ENCODE data around the gene GUCY2D. TPM values are rescaled to one million over a fixed set of nuclear protein-coding genes. Genes with fewer than 3 reads are reported as not detected.

The GUCY2D gene
- total RNA-seq, 1 donor from 2014 or later, result 0.69 TPM

GRCh38 chr17:7961421-7961820 is 41.0 kb upstream of the GUCY2D start:
- no peak overlapping the region for H3K4me3 Mint-ChIP-seq
- DNase-seq (ENCODE audit: low spot score in 2 of 2, unreplicated experiment in 2 of 2), result no peak
- peaks cover 5% of the 10 kb centered on the region for H3K27me3 Mint-ChIP-seq (ENCODE audit: low read depth)
- H3K4me1 Mint-ChIP-seq, result peaks cover under 1% of the 10 kb centered on the region
- no peak overlapping the region for H3K27ac Mint-ChIP-seq
- no peaks in the 10 kb centered on the region for H3K9me3 Mint-ChIP-seq
- TF ChIP-seq, protein P1, sequence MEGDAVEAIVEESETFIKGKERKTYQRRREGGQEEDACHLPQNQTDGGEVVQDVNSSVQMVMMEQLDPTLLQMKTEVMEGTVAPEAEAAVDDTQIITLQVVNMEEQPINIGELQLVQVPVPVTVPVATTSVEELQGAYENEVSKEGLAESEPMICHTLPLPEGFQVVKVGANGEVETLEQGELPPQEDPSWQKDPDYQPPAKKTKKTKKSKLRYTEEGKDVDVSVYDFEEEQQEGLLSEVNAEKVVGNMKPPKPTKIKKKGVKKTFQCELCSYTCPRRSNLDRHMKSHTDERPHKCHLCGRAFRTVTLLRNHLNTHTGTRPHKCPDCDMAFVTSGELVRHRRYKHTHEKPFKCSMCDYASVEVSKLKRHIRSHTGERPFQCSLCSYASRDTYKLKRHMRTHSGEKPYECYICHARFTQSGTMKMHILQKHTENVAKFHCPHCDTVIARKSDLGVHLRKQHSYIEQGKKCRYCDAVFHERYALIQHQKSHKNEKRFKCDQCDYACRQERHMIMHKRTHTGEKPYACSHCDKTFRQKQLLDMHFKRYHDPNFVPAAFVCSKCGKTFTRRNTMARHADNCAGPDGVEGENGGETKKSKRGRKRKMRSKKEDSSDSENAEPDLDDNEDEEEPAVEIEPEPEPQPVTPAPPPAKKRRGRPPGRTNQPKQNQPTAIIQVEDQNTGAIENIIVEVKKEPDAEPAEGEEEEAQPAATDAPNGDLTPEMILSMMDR (IDR thresholded peaks at IDR 0.05; ENCODE audit: unreplicated experiment), result no peak
- no peaks in the 10 kb centered on the region for H3K36me3 Mint-ChIP-seq

- Mint-ChIP-seq H3K27ac (no peak overlapping the region), H3K9me3 (no peaks in the 10 kb centered on the region), H3K4me3 (no peak overlapping the region), H3K27me3 (ENCODE audit: low read depth) (peaks cover 17% of the 10 kb centered on the region), H3K36me3 (no peaks in the 10 kb centered on the region), H3K4me1 (no peaks in the 10 kb centered on the region)
- DNase-seq (ENCODE audit: low spot score in 2 of 2, unreplicated experiment in 2 of 2), result no peak
- TF ChIP-seq, protein P1 (IDR thresholded peaks at IDR 0.05; ENCODE audit: unreplicated experiment), result no peak
These were observed 34.7 kb upstream of the GUCY2D start for GRCh38 chr17:7967751-7968150.

- Mint-ChIP-seq H3K4me1 (no peaks in the 10 kb centered on the region), H3K27ac (no peak overlapping the region), H3K27me3 (ENCODE audit: low read depth) (peaks cover 17% of the 10 kb centered on the region), H3K36me3 (peaks cover under 1% of the 10 kb centered on the region), H3K9me3 (peaks cover 3% of the 10 kb centered on the region), H3K4me3 (no peak overlapping the region)
- TF ChIP-seq, protein P1 (IDR thresholded peaks at IDR 0.05; ENCODE audit: unreplicated experiment), result no peak
- DNase-seq (ENCODE audit: low spot score in 2 of 2, unreplicated experiment in 2 of 2), result no peak
These were observed 33.0 kb upstream of the GUCY2D start for GRCh38 chr17:7969433-7969832.

DNA sequence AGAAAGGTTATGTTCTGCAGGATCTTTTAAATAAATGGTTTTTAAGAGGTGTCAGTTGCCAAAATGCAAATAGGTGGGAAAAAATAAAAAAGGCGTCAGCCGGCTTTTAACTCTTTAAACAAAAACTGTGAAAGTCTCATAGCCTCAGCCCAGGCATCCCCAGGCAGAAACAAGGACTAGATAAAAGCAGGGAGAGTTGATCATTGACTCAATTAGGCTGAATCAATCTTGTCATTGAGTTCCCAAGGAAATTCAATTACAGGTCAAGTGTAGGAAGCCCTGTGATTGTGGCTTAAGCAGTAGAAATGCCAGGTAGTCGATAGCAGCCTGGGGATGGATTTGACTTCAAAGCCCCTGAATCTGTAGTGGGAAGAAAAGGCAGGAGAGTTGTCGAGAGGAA is 30.8 kb upstream of the GUCY2D start:
- TF ChIP-seq, protein P1 (IDR thresholded peaks at IDR 0.05; ENCODE audit: unreplicated experiment), result no peak
- no peak for DNase-seq (ENCODE audit: low spot score in 2 of 2, unreplicated experiment in 2 of 2)
- Mint-ChIP-seq H3K27ac (no peak overlapping the region), H3K4me3 (no peak overlapping the region), H3K4me1 (no peaks in the 10 kb centered on the region), H3K36me3 (peaks cover 4% of the 10 kb centered on the region), H3K27me3 (ENCODE audit: low read depth) (peaks cover 19% of the 10 kb centered on the region), H3K9me3 (peaks cover 14% of the 10 kb centered on the region)

GRCh38 chr17:7972131-7972785 is 30.2 kb upstream of the GUCY2D start:
- Mint-ChIP-seq H3K9me3 (peaks cover 14% of the 10 kb centered on the region), H3K36me3 (peaks cover 4% of the 10 kb centered on the region), H3K4me3 (no peak overlapping the region), H3K27ac (no peak overlapping the region), H3K4me1 (no peaks in the 10 kb centered on the region), H3K27me3 (ENCODE audit: low read depth) (peaks cover 23% of the 10 kb centered on the region)
- TF ChIP-seq, protein P1 (IDR thresholded peaks at IDR 0.05; ENCODE audit: unreplicated experiment), result no peak
- DNase-seq (ENCODE audit: low spot score in 2 of 2, unreplicated experiment in 2 of 2), result no peak
